Activated CD8-positive, alpha-beta memory T cell treated with anti-CD3 and anti-CD28 coated beads, Interleukin-2, amount 50 U/mL, for 4 hours (primary cell): ENCODE data around the gene NPDC1.

Source experiments
- DNase-seq: peaks from one replicate; pipeline ENCODE4 v3.0.0-alpha.2; 2020

Gene NPDC1

GRCh38 chr9:136990242-136990911 lies 55.6 kb downstream of the NPDC1 start:
- DNase-seq: no peak
